ENCODE measurements around the gene DSTYK. TPM values are rescaled to one million over a fixed set of nuclear protein-coding genes. Genes with fewer than 3 reads are reported as not detected.

Gene DSTYK
- total RNA-seq, 2 experiments from 2014 or later, result 13.9 to 15.3 TPM

- ATAC-seq (ENCODE audit: poor library complexity) (no peak), DNase-seq (no peak)
- no peak overlapping the region for H3K4me3 Mint-ChIP-seq
- peaks cover 15% of the 10 kb centered on the region for H3K4me1 Mint-ChIP-seq (ENCODE audit: low read depth)
- Histone ChIP-seq H3K27me3 (ENCODE audit: control insufficient read depth in 1 of 2, insufficient read depth in 2 of 2, low read length in 2 of 2) (no peaks in the 10 kb centered on the region), H3K9me3 (ENCODE audit: control insufficient read depth in 1 of 2, insufficient read depth in 1 of 2, low read length in 2 of 2) (no peaks in the 10 kb centered on the region), H3K4me1 (ENCODE audit: insufficient read depth, low read length) (no peaks in the 10 kb centered on the region), H3K36me3 (ENCODE audit: insufficient read depth, low read length) (peaks cover 59% of the 10 kb centered on the region), H3K4me3 (ENCODE audit: low read length) (no peak overlapping the region), H3K27ac (ENCODE audit: low read depth in 1 of 2, low read length in 2 of 2) (no peak overlapping the region)
- H3K27me3 Mint-ChIP-seq, result no peaks in the 10 kb centered on the region
- H3K27ac Mint-ChIP-seq, result peak overlapping the region; percentile 37
- ChIA-PET CTCF (interaction anchor here (1.5 to 1.8 kb wide), 3 partner anchors 19 to 146 kb away, joined by 4 to 6 read pairs (median 6); no protein-coding TSS in a partner anchor), POLR2A (interaction anchor here (1.1 to 1.5 kb wide), 2 partner anchors 13 to 102 kb away, joined by 4 to 9 read pairs; partner anchors contain the start of genes DSTYK and RBBP5)
- TF ChIP-seq, protein P1, sequence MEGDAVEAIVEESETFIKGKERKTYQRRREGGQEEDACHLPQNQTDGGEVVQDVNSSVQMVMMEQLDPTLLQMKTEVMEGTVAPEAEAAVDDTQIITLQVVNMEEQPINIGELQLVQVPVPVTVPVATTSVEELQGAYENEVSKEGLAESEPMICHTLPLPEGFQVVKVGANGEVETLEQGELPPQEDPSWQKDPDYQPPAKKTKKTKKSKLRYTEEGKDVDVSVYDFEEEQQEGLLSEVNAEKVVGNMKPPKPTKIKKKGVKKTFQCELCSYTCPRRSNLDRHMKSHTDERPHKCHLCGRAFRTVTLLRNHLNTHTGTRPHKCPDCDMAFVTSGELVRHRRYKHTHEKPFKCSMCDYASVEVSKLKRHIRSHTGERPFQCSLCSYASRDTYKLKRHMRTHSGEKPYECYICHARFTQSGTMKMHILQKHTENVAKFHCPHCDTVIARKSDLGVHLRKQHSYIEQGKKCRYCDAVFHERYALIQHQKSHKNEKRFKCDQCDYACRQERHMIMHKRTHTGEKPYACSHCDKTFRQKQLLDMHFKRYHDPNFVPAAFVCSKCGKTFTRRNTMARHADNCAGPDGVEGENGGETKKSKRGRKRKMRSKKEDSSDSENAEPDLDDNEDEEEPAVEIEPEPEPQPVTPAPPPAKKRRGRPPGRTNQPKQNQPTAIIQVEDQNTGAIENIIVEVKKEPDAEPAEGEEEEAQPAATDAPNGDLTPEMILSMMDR (IDR thresholded peaks at IDR 0.05), result no peak
- peaks cover 81% of the 10 kb centered on the region for H3K36me3 Mint-ChIP-seq (ENCODE audit: low read depth)
- H3K9me3 Mint-ChIP-seq, result no peaks in the 10 kb centered on the region
- intact Hi-C loops (cut with DNase I, micrococcal nuclease), result no loop called here
Measured at GRCh38 chr1:205109269-205109668, 102.2 kb downstream of the DSTYK start.

GRCh38 chr1:205108464-205108863, 103.0 kb downstream of the DSTYK start:
- Mint-ChIP-seq H3K4me1 (ENCODE audit: low read depth) (peaks cover 15% of the 10 kb centered on the region), H3K36me3 (ENCODE audit: low read depth) (peaks cover 82% of the 10 kb centered on the region), H3K4me3 (no peak overlapping the region), H3K27ac (peak overlapping the region; percentile 37), H3K9me3 (no peaks in the 10 kb centered on the region), H3K27me3 (no peaks in the 10 kb centered on the region)
- TF ChIP-seq, protein P1 (IDR thresholded peaks at IDR 0.05), result no peak
- Histone ChIP-seq H3K4me1 (ENCODE audit: insufficient read depth, low read length) (no peaks in the 10 kb centered on the region), H3K9me3 (ENCODE audit: control insufficient read depth in 1 of 2, insufficient read depth in 1 of 2, low read length in 2 of 2) (no peaks in the 10 kb centered on the region), H3K27ac (ENCODE audit: low read depth in 1 of 2, low read length in 2 of 2) (no peak overlapping the region), H3K4me3 (ENCODE audit: low read length) (no peak overlapping the region), H3K27me3 (ENCODE audit: control insufficient read depth in 1 of 2, insufficient read depth in 2 of 2, low read length in 2 of 2) (no peaks in the 10 kb centered on the region), H3K36me3 (ENCODE audit: insufficient read depth, low read length) (peaks cover 62% of the 10 kb centered on the region)
- DNase-seq, result no peak
- POLR2A ChIA-PET, result no interaction called here
- intact Hi-C loops (cut with DNase I, micrococcal nuclease), result no loop called here
- CTCF ChIA-PET, result interaction anchor here (1.7 kb wide), 1 partner anchor 18 kb away, joined by 4 read pairs; no protein-coding TSS in a partner anchor
- ATAC-seq (ENCODE audit: poor library complexity), result no peak

DNA sequence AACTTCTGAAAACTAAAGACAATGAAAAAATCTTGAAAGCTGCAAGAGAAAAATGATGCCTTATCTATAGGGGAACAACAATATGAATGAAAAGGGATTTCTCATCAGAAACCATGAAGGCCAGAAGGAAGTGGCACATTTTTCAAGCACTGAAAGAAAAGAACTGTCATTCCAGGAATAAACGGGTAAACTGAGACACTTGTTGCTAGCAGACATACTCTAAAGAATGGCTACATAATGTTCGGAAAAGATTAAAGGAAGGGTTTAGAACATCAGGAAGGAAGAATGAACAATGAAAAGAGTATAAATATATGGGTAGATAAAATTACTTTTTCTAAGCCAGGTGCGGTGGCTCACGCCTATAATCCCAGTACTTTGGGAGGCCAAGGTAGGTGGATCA, 104.2 kb downstream of the DSTYK start:
- intact Hi-C loops (cut with DNase I, micrococcal nuclease), result no loop called here
- no peak overlapping the region for H3K27ac ChIP-seq (ENCODE audit: low read depth in 1 of 2, low read length in 2 of 2)
- H3K4me1 ChIP-seq (ENCODE audit: insufficient read depth, low read length), result no peaks in the 10 kb centered on the region
- no peak for ATAC-seq (ENCODE audit: poor library complexity)
- H3K27me3 ChIP-seq (ENCODE audit: control insufficient read depth in 1 of 2, insufficient read depth in 2 of 2, low read length in 2 of 2), result no peaks in the 10 kb centered on the region
- no peak overlapping the region for H3K4me3 ChIP-seq (ENCODE audit: low read length)
- Mint-ChIP-seq H3K9me3 (no peaks in the 10 kb centered on the region), H3K27me3 (no peaks in the 10 kb centered on the region), H3K4me3 (no peak overlapping the region), H3K36me3 (ENCODE audit: low read depth) (peaks cover 84% of the 10 kb centered on the region), H3K4me1 (ENCODE audit: low read depth) (peaks cover 16% of the 10 kb centered on the region), H3K27ac (no peak overlapping the region)
- ChIA-PET POLR2A (no interaction called here), CTCF (no interaction called here)
- TF ChIP-seq, protein P1 (IDR thresholded peaks at IDR 0.05), result no peak
- no peaks in the 10 kb centered on the region for H3K9me3 ChIP-seq (ENCODE audit: control insufficient read depth in 1 of 2, insufficient read depth in 1 of 2, low read length in 2 of 2)
- DNase-seq, result no peak
- peaks cover 65% of the 10 kb centered on the region for H3K36me3 ChIP-seq (ENCODE audit: insufficient read depth, low read length)

Data from CD4-positive, alpha-beta T cell (primary cell).